ENCODE results near the gene FNBP1. TPM values are rescaled to one million over a fixed set of nuclear protein-coding genes. Genes with fewer than 3 reads are reported as not detected.

Gene FNBP1
- total RNA-seq, 1 experiment from 2014 or later: 36.5 TPM

DNA sequence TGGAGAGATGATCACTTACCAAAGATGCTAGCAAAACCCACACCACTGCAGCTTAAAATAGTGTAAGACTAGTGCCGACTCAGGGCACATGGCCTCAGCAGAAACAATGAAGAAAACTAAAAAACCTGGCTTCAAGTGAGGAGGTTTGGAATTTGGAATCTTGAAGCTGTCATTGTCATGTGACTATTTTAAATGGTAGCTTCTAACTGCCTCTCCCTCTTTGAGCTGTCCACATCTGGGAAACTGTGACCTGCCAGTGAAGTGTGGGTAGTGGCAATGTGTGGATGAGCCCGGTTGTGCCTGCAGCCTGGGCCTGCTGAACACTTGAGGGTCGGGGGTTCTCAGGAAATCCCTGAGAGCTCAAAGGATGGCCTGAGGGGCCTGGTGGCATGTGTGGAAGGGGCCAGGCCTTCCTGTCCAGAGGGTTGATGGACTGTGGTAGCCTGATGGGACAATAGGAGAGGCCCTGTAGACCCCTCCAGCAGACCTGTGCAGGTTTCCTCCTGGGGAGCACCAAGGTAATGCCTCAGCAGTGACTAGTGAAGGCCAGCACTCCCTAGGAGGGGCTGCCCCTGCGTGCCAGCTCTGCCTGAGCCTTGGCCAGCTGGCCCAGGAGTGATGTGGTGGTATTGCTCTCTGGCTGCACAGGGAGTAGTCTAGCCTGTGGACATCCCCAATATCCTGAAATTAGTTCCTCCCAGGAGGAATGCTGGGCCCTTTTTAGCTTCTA, 194.1 kb downstream of the FNBP1 start:
- Histone ChIP-seq H3K27me3 (ENCODE audit: insufficient read depth, low read length) (no peaks in the 10 kb centered on the region), H3K27ac (ENCODE audit: insufficient read length, low read depth, low read length) (no peak overlapping the region), H3K4ac (ENCODE audit: low read depth, low read length) (no peak overlapping the region), H2AK5ac (ENCODE audit: insufficient read length, low read length) (no peak overlapping the region), H4K20me1 (ENCODE audit: control insufficient read depth, insufficient read depth, insufficient read length) (no peaks in the 10 kb centered on the region), H3K4me1 (ENCODE audit: insufficient read depth, low read length) (no peaks in the 10 kb centered on the region), H2AFZ (ENCODE audit: low read length) (no peak overlapping the region), H3K23ac (ENCODE audit: insufficient read length, low read depth, low read length) (no peak overlapping the region), H3K56ac (ENCODE audit: insufficient read length, low read depth, low read length) (no peak overlapping the region), H3K18ac (ENCODE audit: insufficient read length, low read depth, low read length) (no peak overlapping the region), H3K9ac (ENCODE audit: extremely low read depth, insufficient read length, low read length) (no peak overlapping the region), H3T11ph (ENCODE audit: low read length) (no peak overlapping the region), H2BK120ac (ENCODE audit: low read depth, low read length, poor library complexity, severe bottlenecking) (no peak overlapping the region), H2BK15ac (ENCODE audit: low read depth, low read length) (no peak overlapping the region), H3K23me2 (ENCODE audit: insufficient read length, low read depth, low read length, poor library complexity, severe bottlenecking) (no peaks in the 10 kb centered on the region), H3K14ac (ENCODE audit: insufficient read depth, low read length) (no peak overlapping the region; the same call in 1 of the 2 replicates), H3K4me2 (ENCODE audit: insufficient read depth, insufficient read length, low read length) (no peak overlapping the region), H3K79me1 (ENCODE audit: insufficient read depth, low read depth, low read length, poor library complexity, severe bottlenecking) (no peaks in the 10 kb centered on the region), H2BK20ac (ENCODE audit: low read depth, low read length, poor library complexity, severe bottlenecking) (no peak overlapping the region), H3K79me2 (ENCODE audit: insufficient read depth, low read length) (no peaks in the 10 kb centered on the region), H4K8ac (replicated peaks; ENCODE audit: insufficient read length, low read depth, low read length) (no peak overlapping the region), H4K91ac (ENCODE audit: insufficient read length, low read depth, low read length) (no peak overlapping the region), H2BK12ac (ENCODE audit: insufficient read length, low read depth, low read length) (no peak overlapping the region), H4K5ac (ENCODE audit: insufficient read length, low read depth, low read length) (no peak overlapping the region), H2BK5ac (ENCODE audit: insufficient read length, low read length) (no peak overlapping the region), H3K9me3 (ENCODE audit: control insufficient read depth, low read depth, low read length) (no peaks in the 10 kb centered on the region)
- Mint-ChIP-seq H3K27ac (peak overlapping the region in 1 of 3 experiments; percentile 64; a peak in 3 of 7 replicates), H3K36me3 (ENCODE audit: insufficient read depth in 1 of 3, low read depth in 3 of 3) (peaks cover 0 to 28% (median 14%) of the 10 kb centered on the region in 3 experiments; a peak in 6 of 7 replicates), H3K4me3 (no peak overlapping the region), H3K9me3 (no peaks in the 10 kb centered on the region), H3K27me3 (ENCODE audit: low read depth) (no peaks in the 10 kb centered on the region), H3K4me1 (no peaks in the 10 kb centered on the region)
- no peak for TF ChIP-seq CTCF (conservative IDR thresholded peaks at IDR 0.05)
- no peak for DNase-seq
- WGBS (ENCODE audit: extremely low coverage, insufficient read length, low lambda C conversion rate): no CpG with 5 or more reads among the region's 4 CpGs
